Measurements from ENCODE around the gene GNGT2. TPM values are rescaled to one million over a fixed set of nuclear protein-coding genes. Genes with fewer than 3 reads are reported as not detected.

GNGT2 gene
- polyA plus RNA-seq, 1 donor from 2014 or later = not detected

DNA sequence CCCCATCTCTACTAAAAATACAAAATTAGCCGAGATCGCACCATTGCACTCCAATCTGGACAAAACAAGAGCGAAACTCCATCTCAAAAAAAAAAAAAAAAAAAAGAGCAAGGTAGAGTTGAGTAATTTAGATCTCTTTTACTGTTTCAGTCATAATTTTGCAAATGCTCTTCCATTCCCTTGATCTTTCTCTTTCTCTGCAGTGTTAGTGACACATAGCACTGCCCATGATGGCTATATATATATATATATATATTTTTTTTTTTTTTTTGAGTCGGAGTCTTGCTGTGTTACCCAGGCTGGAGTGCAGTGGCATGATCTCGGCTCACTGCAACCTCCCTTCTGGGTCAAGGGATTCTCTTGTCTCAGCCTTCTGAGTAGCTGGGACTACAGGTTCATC lies 32.4 kb upstream of the GNGT2 start:
- Histone ChIP-seq H3K36me3 (ENCODE audit: insufficient read depth, low read length) (no peaks in the 10 kb centered on the region), H3K9ac (ENCODE audit: low read length) (no peak overlapping the region), H2AFZ (ENCODE audit: low read depth, low read length) (no peak overlapping the region), H3K79me2 (replicated peaks; ENCODE audit: insufficient read depth, low read length) (no peaks in the 10 kb centered on the region), H3K4me3 (ENCODE audit: low read length) (no peak overlapping the region), H3F3A (ENCODE audit: insufficient read depth, low read length, poor library complexity, severe bottlenecking) (no peaks in the 10 kb centered on the region), H3K27me3 (ENCODE audit: insufficient read depth, low read depth, low read length) (no peaks in the 10 kb centered on the region), H3K27ac (ENCODE audit: low read length) (no peak overlapping the region), H3K9me3 (ENCODE audit: low read length) (no peaks in the 10 kb centered on the region), H3K9me2 (ENCODE audit: insufficient read depth, low read length) (no peaks in the 10 kb centered on the region), H3K4me2 (ENCODE audit: low read length) (no peak overlapping the region), H4K20me1 (ENCODE audit: insufficient read depth) (no peaks in the 10 kb centered on the region)
- TF ChIP-seq RAD21 (conservative IDR thresholded peaks at IDR 0.05) (no peak), MXI1 (conservative IDR thresholded peaks at IDR 0.05; ENCODE audit: poor library complexity, severe bottlenecking) (no peak), CTCF (IDR thresholded peaks at IDR 0.05; ENCODE audit: poor library complexity, severe bottlenecking) (no peak), EP300 (conservative IDR thresholded peaks at IDR 0.05; ENCODE audit: poor library complexity, severe bottlenecking) (no peak), POLR2AphosphoS5 (IDR thresholded peaks at IDR 0.05) (no peak)

- Histone ChIP-seq H3K36me3 (ENCODE audit: insufficient read depth, low read length) (no peaks in the 10 kb centered on the region), H3K4me2 (ENCODE audit: low read length) (no peak overlapping the region), H2AFZ (ENCODE audit: low read depth, low read length) (no peak overlapping the region), H3K27me3 (ENCODE audit: insufficient read depth, low read depth, low read length) (no peaks in the 10 kb centered on the region), H3K9me2 (ENCODE audit: insufficient read depth, low read length) (no peaks in the 10 kb centered on the region), H3K9me3 (ENCODE audit: low read length) (no peaks in the 10 kb centered on the region), H3F3A (ENCODE audit: insufficient read depth, low read length, poor library complexity, severe bottlenecking) (no peaks in the 10 kb centered on the region), H3K27ac (ENCODE audit: low read length) (no peak overlapping the region), H3K9ac (ENCODE audit: low read length) (no peak overlapping the region), H4K20me1 (ENCODE audit: insufficient read depth) (no peaks in the 10 kb centered on the region), H3K79me2 (replicated peaks; ENCODE audit: insufficient read depth, low read length) (no peaks in the 10 kb centered on the region), H3K4me3 (ENCODE audit: low read length) (no peak overlapping the region)
- no peak for TF ChIP-seq REST (IDR thresholded peaks at IDR 0.05; ENCODE audit: borderline replicate concordance)
- TF ChIP-seq EP300 (conservative IDR thresholded peaks at IDR 0.05; ENCODE audit: poor library complexity, severe bottlenecking) = no peak
- TF ChIP-seq MXI1 (conservative IDR thresholded peaks at IDR 0.05; ENCODE audit: poor library complexity, severe bottlenecking) = no peak
- no peak for TF ChIP-seq CTCF (IDR thresholded peaks at IDR 0.05; ENCODE audit: poor library complexity, severe bottlenecking)
- no peak for TF ChIP-seq POLR2AphosphoS5 (IDR thresholded peaks at IDR 0.05)
These were observed 31.5 kb upstream of the GNGT2 start for GRCh38 chr17:49241692-49242397.

Data from neural cell (in vitro differentiated cells).